ENCODE measurements around the gene PCSK6.

DNA sequence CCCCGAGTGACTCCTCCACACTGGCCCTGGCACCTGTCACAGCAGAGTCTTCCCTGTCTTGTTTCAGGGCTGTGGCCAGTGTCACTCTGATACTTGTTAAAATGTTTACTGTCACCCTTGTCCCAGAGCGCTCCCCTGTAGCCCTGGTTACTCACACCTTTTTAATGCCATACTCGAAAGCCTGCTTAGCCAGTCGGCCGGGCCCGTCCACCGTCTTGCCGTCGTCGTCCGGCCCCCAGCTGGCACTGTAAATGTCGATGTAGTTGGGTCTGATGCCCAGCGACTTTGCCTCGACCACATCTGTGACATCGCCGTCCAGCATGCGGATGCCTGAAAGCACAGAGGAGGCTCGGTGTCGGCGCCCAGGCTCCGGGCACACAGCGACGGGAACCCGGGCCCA is 91.3 kb downstream of the PCSK6 start:
- no peak for TF ChIP-seq CEBPB (IDR thresholded peaks at IDR 0.05)
- no peak for TF ChIP-seq YY1 (IDR thresholded peaks at IDR 0.05; ENCODE audit: low read depth)
- TF ChIP-seq FOXM1 (IDR thresholded peaks at IDR 0.05; ENCODE audit: borderline replicate concordance, low read depth) = no peak
- no peak for TF ChIP-seq RAD21 (IDR thresholded peaks at IDR 0.05; ENCODE audit: low read depth)
- TF ChIP-seq NFIC (IDR thresholded peaks at IDR 0.05) = no peak
- TF ChIP-seq EP300 (IDR thresholded peaks at IDR 0.05; ENCODE audit: borderline replicate concordance) = no peak

Measured in Ishikawa (cell line).